T follicular helper cell (primary cell): ENCODE results near the gene ANKRD36B.
"Not testable (repeated sequence)": the region's sequence is repeated elsewhere in the genome, so short reads cannot be mapped to it uniquely, and the experiment has no call there.

Experiments
- DNase-seq: peaks from one replicate; pipeline ENCODE4 v3.0.0-alpha.2; 2020; ENCODE audit warnings: low read depth
- total RNA-seq, 2 experiments: gene quantifications; one replicate each; lab custom pipeline; 2026; lab: John Stamatoyannopoulos, UW

The ANKRD36B gene
- total RNA-seq = 12.8 to 40.4 reads per million in 2 experiments

- DNase-seq = peak; percentile 67
Measured at GRCh38 chr2:97589598-97590510, at the start of gene ANKRD36B. Gene ANKRD36B, minus strand, starts transcription at chr2:97589877. Its CDS starts 192 bp downstream, at chr2:97589685.

GRCh38 chr2:97626049-97626430 is 36.4 kb upstream of the ANKRD36B start:
- DNase-seq = not testable (repeated sequence)

GRCh38 chr2:97625354-97626048 is 35.8 kb upstream of the ANKRD36B start:
- DNase-seq = not testable (repeated sequence)

- DNase-seq = not testable (repeated sequence)
Measured at GRCh38 chr2:97622976-97623375, 33.3 kb upstream of the ANKRD36B start.

- DNase-seq = not testable (repeated sequence)
Measured at GRCh38 chr2:97620492-97620891, 30.8 kb upstream of the ANKRD36B start.

GRCh38 chr2:97618939-97619827 is 29.5 kb upstream of the ANKRD36B start:
- not testable (repeated sequence) for DNase-seq

GRCh38 chr2:97617911-97618310 is 28.2 kb upstream of the ANKRD36B start:
- DNase-seq = no peak

GRCh38 chr2:97615746-97616145 is 26.1 kb upstream of the ANKRD36B start:
- DNase-seq = not testable (repeated sequence)

GRCh38 chr2:97611895-97612294 is 22.2 kb upstream of the ANKRD36B start:
- not testable (repeated sequence) for DNase-seq

GRCh38 chr2:97608745-97609144 is 19.1 kb upstream of the ANKRD36B start:
- DNase-seq = not testable (repeated sequence)

- not testable (repeated sequence) for DNase-seq
Measured at GRCh38 chr2:97605524-97606339, 16.1 kb upstream of the ANKRD36B start.

GRCh38 chr2:97605109-97605508 is 15.4 kb upstream of the ANKRD36B start:
- DNase-seq = not testable (repeated sequence)

GRCh38 chr2:97601537-97601936 is 11.9 kb upstream of the ANKRD36B start:
- DNase-seq = not testable (repeated sequence)

- not testable (repeated sequence) for DNase-seq
Measured at GRCh38 chr2:97596180-97596579, 6.5 kb upstream of the ANKRD36B start.

GRCh38 chr2:97593520-97593919 is 3.8 kb upstream of the ANKRD36B start:
- not testable (repeated sequence) for DNase-seq

GRCh38 chr2:97590515-97591394 is 1.1 kb upstream of the ANKRD36B start:
- DNase-seq = peak; percentile 67

- DNase-seq = not testable (repeated sequence)
Measured at GRCh38 chr2:97589257-97589597, 450 bp downstream of the ANKRD36B start.

GRCh38 chr2:97565674-97566073 is 24.0 kb downstream of the ANKRD36B start:
- DNase-seq = not testable (repeated sequence)

- DNase-seq = not testable (repeated sequence)
Measured at GRCh38 chr2:97552406-97552805, 37.3 kb downstream of the ANKRD36B start.

- not testable (repeated sequence) for DNase-seq
Measured at GRCh38 chr2:97550498-97550897, 39.2 kb downstream of the ANKRD36B start.
